ENCODE results near the gene BRD1.

The BRD1 gene

GRCh38 chr22:49749885-49750510, 77.7 kb downstream of the BRD1 start:
- no peak for DNase-seq

DNA sequence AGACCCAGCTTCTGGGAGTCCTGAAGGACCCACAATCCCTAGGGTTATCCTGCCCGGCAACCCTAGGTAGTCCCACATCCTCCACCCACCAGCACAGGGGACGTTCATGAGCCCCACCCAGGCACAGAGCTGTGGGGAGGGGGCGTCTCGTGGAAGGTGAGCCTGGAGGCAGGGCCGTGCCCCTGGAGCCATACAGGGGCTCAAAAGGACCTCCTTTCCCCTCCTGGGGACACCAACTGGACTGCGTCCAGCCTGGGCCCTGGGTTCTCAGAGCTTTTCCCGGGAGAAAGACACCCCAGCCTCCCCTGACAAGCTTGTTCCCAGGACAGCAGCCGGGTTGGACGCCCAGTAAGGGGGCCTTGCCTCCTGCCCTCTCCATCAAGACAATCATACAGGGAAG, 78.4 kb downstream of the BRD1 start:
- no peak for DNase-seq

DNA sequence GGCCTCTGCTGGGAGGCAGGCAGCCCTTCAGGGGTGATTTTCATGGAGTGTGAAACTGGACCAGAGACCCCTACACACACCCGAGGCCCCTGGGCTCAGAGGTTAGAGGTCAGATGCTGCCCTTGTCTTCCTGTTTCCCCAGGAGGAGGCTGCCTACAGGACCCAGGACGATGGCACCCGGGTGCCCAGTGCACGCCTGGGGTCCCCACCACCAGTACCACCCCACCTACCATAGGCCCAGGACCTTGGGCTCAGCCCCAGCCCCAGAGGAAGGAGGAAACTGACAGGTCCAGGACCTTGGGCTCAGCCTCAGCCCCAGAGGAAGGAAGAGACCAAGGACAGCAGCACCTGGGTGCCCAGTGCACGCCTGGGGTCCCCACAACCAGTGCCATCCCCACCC, 79.2 kb downstream of the BRD1 start:
- no peak for DNase-seq

GRCh38 chr22:49747716-49748115, 80.0 kb downstream of the BRD1 start:
- no peak for DNase-seq

- DNase-seq: no peak
Measured at GRCh38 chr22:49747130-49747529, 80.5 kb downstream of the BRD1 start.

- no peak for DNase-seq
Measured at GRCh38 chr22:49746065-49746464, 81.6 kb downstream of the BRD1 start.

- no peak for DNase-seq
Measured at GRCh38 chr22:49740242-49740641, 87.4 kb downstream of the BRD1 start.

DNA sequence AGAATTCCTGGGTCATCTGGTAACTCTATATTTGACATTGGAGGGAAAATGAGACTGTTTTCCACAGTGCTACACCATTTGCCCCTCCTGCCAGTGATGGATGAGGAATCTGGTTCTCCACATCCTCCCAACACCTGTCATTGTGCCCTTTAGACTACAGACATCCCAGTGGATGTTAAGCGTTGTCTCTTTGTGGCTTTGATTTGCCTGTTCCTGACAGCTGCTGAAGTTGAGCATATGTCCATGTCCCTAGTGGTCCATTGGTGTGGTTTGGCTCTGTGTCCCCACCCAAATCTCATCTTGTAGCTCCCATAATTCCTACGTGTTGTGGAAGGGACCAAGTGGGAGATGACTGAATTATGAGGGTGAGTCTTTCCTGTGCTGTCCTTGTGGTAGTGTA, 88.5 kb downstream of the BRD1 start:
- no peak for DNase-seq

DNA sequence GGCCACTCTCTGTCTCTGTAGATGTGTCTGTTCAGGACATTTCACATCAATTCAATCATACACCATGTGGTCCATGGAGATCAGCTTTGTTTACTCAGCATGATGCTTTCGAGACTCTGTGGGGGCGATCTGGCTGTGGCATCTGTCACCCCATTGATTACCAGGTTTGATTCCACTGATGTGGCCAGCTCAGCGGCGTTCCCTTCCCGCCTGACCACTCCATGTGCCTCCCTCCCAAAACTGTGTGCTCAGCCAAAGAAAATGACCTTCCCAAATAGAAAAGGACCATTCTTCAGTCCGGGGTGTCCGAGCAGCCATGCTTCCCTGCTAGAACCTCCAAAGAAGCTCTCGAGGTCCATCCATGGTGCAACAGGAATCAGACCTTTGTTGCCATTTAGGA, 89.1 kb downstream of the BRD1 start:
- no peak for DNase-seq

GRCh38 chr22:49738006-49738405, 89.7 kb downstream of the BRD1 start:
- DNase-seq: no peak

DNA sequence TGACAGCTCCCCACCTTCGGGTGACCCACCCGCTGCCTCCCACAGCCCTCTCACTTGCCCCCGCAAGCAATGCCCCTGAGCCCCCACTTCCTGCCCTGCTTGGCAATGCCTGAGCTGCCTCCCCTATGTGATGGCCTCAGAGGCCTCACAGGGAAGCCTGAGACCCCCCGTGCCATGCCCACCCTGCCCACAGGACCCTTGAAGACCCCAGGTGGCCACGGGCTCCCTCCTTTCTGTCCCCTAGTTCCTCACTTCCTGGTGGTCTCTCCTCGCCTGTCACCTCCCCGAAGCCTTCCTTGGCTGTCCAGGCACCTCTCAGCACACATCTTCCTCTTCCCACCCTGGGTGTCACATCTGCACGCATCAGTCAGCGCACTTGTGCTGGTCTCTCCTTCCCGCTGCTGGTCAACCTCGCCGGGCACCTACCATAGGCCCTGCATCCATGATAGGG, 90.5 kb downstream of the BRD1 start:
- no peak for DNase-seq

- no peak for DNase-seq
Measured at GRCh38 chr22:49736538-49736937, 91.1 kb downstream of the BRD1 start.

DNA sequence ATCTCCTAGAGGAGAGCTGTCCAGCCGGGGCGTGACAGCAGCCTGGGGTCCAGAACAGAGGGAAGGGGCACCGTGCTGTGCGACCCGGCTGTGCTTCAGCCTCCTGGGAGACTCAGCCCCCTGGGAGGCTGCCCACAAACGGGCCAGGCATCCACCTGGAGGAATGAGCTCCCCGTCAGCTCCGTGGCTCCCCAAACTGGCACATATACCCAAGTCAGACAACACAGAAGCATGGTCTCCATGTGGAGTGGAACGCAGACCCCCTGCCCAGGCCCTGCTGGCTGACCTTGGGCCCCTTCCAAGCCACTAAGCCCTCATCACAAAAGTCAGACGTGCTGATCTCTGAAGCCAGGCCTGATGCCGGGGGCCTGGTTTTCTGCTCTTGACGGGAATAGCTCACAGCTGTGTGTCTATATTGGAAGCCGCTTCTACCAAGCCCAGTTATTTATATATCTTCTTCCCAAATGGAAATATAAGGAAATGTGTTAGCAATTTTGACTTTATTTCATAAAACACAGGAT, 91.7 kb downstream of the BRD1 start:
- no peak for DNase-seq

GRCh38 chr22:49735411-49735900, 92.2 kb downstream of the BRD1 start:
- no peak for DNase-seq

DNA sequence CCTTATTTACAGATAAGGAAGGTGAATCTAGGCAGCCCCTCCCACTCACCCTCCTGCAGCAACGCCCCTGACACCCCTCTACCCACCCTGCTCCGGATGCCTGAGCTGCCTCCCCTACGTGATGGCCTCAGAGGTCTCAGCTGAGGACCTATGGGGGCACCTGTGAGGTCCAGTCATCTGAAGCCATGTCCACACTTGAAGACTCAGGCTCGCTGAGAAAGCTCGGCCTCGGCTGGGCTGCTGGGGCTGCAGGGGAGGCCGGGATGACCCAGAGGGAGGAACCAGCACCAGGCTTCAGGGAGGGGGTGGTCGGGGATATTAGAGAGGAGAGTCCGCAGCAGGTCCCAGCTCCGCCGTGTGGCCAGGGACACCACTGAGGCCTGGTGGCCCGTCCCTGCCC, 92.8 kb downstream of the BRD1 start:
- DNase-seq: no peak

- DNase-seq: no peak
Measured at GRCh38 chr22:49734390-49734789, 93.3 kb downstream of the BRD1 start.

DNA sequence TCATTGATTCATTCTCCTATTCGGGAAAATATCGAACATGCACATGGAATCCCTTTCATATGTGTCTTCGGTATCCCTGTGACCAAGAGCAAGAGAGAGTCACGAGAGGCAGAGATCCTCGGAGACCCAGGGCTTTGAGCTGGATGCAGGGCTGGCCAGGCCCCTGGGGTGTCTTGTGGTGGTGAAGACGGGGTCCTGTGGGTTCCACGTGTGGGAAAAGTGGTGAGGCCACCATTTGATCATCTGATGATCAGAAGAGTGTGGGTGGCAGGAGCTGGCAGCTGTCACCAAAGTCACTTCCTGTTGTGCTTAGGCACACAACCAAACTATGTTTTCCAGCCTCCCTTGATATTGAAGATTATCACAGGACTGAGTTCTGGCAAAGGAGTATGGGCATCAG, 94.0 kb downstream of the BRD1 start:
- no peak for DNase-seq

DNA sequence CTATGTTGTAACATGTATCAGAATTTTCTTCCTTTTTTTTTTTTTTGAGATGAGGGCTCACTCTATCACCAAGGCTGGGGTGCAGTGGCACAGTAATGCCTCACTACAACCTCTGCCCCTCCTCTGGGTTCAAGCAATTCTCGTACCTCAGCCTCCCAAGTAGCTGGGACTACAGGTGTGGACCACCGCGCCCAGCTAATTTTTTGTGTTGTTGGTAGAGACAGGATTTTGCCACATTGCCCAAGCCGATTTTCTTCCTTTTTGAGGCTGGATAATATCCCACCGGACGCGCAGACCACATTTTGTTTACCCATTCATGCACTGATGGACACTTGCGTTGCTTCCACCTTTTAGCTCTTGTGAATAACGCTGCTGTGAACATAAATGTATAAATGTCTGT, 97.0 kb downstream of the BRD1 start:
- no peak for DNase-seq

DNA sequence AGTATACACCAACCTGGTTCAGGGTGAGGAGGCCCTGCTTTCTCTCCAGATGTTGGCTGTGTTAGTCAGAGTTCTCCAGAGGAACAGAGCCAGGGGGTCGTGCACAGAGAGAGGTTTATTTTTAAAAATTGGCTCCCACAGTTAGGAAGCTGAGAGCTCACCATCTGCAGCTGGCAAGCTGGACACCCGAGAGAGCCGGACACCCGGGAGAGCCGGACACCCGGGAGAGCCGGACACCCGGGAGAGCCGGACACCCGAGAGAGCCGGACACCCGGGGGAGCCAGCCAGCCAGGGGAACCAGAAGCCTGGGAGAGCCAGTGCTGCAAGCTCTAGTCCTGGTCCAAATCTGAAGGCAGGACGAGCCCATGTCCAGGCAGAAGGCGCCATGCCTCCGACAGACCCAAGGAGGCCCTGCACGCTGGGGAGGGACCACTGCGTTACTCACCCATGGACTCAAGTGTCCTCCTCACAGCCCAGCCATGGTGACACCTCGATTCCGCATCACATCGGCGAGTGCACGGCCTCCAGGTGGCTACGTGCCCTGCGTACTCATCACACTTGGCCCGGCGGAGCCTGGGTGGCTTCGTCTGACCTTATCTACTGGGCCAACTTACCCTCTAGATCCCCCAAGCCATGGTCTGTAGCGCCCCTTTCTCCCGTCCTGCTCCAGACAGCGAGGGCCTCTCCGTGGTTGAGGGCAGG, 99.0 kb downstream of the BRD1 start:
- no peak for DNase-seq

DNA sequence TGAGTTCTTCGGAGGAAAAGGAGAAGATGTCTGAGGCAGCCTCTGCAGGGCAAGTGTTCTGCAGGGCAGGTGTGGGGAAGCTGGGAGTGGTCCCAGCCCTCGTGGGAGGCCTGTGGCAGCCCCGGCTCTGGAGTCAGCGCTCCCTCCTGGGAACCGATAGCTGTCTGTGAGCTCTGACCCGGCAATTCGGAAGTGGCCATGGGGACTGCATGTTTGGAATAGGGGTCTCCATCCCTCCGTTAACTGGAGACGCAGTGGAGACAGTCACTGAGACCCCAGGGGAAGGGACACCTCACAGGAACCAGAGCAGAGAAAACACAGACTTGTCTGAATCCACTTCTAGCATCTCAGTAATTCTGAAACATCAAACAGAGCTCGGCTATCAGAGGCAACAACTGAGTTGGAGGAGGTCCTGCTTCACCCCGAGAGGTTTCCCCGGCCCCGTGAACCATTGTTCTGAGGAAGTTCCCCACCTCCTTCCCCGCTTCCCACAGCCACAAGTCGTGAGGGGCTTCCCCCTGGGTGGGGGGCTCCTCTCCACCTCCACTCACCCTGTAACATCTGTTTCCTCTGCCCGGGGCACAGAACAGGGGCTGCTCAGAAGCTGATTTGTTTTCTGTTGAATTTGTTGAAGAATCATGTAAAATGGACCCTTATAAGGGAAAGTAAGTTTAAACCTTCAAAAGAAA, 99.6 kb downstream of the BRD1 start:
- DNase-seq: no peak

DNA sequence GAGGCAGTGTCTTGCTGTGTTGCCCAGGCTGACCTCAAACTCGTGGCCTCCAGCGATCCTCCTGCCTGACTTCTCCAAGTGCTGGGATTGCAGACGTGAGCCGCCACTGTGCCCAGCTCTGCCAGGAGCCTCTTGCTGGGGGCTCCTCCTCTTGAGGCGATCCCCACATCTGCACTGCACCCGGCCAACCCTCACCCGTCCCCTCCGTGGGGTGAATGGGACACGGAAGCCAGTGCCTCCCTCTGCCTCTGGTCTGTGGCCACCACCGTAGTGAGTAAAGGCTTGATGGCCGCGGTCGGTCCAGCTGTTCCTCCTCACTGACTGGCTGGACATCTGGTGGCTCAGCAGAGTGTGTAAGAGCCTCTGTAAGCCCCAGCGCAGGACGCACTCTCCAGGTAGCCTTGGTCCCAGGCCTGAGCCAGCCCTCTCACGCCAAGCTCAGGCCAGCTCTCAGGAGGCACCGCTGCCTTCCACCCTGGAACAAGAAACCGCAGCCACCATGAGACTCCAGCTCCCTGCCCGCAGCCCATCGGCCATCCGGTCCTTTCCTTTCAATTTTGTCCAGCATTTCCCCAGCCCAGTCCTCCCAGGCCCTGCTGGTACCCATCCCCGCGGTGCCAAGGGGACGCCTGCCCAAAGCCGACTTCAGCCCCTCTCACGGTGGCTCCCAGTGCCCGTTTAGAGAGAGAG, 100.3 kb downstream of the BRD1 start:
- no peak for DNase-seq

DNA sequence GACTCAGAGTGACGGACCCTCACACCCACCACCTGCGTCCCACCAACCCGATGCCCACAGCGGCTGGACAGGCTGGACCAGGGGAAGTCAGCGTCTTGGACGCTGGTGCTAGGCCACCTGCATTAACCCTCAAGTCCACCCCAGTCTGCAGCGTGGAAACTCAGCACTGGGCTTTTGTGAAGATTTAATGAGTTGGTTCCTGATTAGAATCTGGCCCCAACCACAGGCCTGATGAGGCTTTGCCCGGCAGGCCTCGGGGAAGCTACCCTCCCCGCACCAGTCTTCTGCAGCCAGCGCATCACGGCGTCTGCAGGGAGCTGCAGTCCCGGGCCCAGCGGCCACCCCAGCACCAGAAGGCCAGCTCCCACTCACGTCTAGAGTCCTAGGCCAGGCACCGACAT, 101.0 kb downstream of the BRD1 start:
- no peak for DNase-seq

- DNase-seq: no peak
Measured at GRCh38 chr22:49726022-49726681, 101.5 kb downstream of the BRD1 start.
